UCSD-AML1 (cell line): ENCODE measurements around the gene CACNA2D2.

Source experiments
- DNase-seq: peaks from one replicate; lab custom pipeline; 2025; ENCODE audit not compliant: unreplicated experiment; lab: John Stamatoyannopoulos, UW

CACNA2D2 gene

GRCh38 chr3:50374363-50375257 is 128.8 kb downstream of the CACNA2D2 start:
- no peak for DNase-seq

- DNase-seq: no peak
Measured at GRCh38 chr3:50373146-50374051, 130.0 kb downstream of the CACNA2D2 start.

- DNase-seq: no peak
Measured at GRCh38 chr3:50372349-50372748, 131.1 kb downstream of the CACNA2D2 start.

GRCh38 chr3:50371133-50371685 is 132.2 kb downstream of the CACNA2D2 start:
- peak; percentile 29 for DNase-seq

GRCh38 chr3:50370594-50370993 is 132.8 kb downstream of the CACNA2D2 start:
- DNase-seq: peak; percentile 68

- peak; percentile 23 for DNase-seq
Measured at GRCh38 chr3:50369012-50369670, 134.3 kb downstream of the CACNA2D2 start.

- DNase-seq: no peak
Measured at GRCh38 chr3:50365842-50366220, 137.6 kb downstream of the CACNA2D2 start.

- DNase-seq: peak; percentile 41
Measured at GRCh38 chr3:50365080-50365841, 138.2 kb downstream of the CACNA2D2 start.

GRCh38 chr3:50364573-50365079 is 138.8 kb downstream of the CACNA2D2 start:
- DNase-seq: no peak

- no peak for DNase-seq
Measured at GRCh38 chr3:50359760-50360110, 143.7 kb downstream of the CACNA2D2 start.

- DNase-seq: peak; percentile 93
Measured at GRCh38 chr3:50358911-50359759, 144.3 kb downstream of the CACNA2D2 start, which contains the start of gene TMEM115. Gene TMEM115 (minus strand): TSS chr3:50359521. CDS start chr3:50359063, 458 bp downstream.

- DNase-seq: no peak
Measured at GRCh38 chr3:50358355-50358910, 145.0 kb downstream of the CACNA2D2 start.

- DNase-seq: no peak
Measured at GRCh38 chr3:50357481-50357880, 146.0 kb downstream of the CACNA2D2 start.

GRCh38 chr3:50356553-50356952 is 146.9 kb downstream of the CACNA2D2 start:
- DNase-seq: peak; percentile 40

- no peak for DNase-seq
Measured at GRCh38 chr3:50355829-50356552, 147.4 kb downstream of the CACNA2D2 start.

GRCh38 chr3:50354850-50355249 is 148.6 kb downstream of the CACNA2D2 start:
- DNase-seq: no peak

GRCh38 chr3:50354186-50354764 is 149.2 kb downstream of the CACNA2D2 start:
- no peak for DNase-seq
